WTC11 (cell line): Measurements from ENCODE around the gene RABEPK.

Source experiments
- ATF1 ChIP-seq: sonication (generic); formaldehyde crosslinking; IDR thresholded peaks from 2 replicates; pipeline ENCODE4 v1.8.1; 2023; ENCODE audit warnings: mild to moderate bottlenecking, moderate library complexity, missing genetic modification reagents
- GABPB1 ChIP-seq: sonication (generic); formaldehyde crosslinking; IDR thresholded peaks from 2 replicates; pipeline ENCODE4 v1.8.1; 2023; ENCODE audit warnings: mild to moderate bottlenecking, missing genetic modification reagents
- KAT7 ChIP-seq: sonication (generic); formaldehyde crosslinking; IDR thresholded peaks from 2 replicates; pipeline ENCODE4 v1.8.1; 2023; ENCODE audit warnings: missing genetic modification reagents, mild to moderate bottlenecking, borderline replicate concordance
- OVOL2 ChIP-seq: fragments of 250-450 bp; sonication (Bioruptor Pico); IDR thresholded peaks from 2 replicates; pipeline ENCODE4 v1.9.0; 2021; ENCODE audit warnings: mild to moderate bottlenecking, borderline replicate concordance
- TF ChIP-seq, protein P1 (sequence below): sonication (generic); formaldehyde crosslinking; IDR thresholded peaks from 2 replicates; pipeline ENCODE4 v1.8.1; 2022; ENCODE audit warnings: mild to moderate bottlenecking, moderate library complexity, missing genetic modification reagents
- TF ChIP-seq, protein P2 (sequence below): fragments of 200-600 bp; IDR thresholded peaks from 2 replicates; pipeline ENCODE4 v1.8.0; 2022; ENCODE audit warnings: antibody characterized with exemption
- TF ChIP-seq, protein P3 (sequence below): sonication (generic); formaldehyde crosslinking; IDR thresholded peaks from 2 replicates; pipeline ENCODE4 v1.8.1; 2023; ENCODE audit warnings: mild to moderate bottlenecking, moderate library complexity, missing genetic modification reagents

DNA sequence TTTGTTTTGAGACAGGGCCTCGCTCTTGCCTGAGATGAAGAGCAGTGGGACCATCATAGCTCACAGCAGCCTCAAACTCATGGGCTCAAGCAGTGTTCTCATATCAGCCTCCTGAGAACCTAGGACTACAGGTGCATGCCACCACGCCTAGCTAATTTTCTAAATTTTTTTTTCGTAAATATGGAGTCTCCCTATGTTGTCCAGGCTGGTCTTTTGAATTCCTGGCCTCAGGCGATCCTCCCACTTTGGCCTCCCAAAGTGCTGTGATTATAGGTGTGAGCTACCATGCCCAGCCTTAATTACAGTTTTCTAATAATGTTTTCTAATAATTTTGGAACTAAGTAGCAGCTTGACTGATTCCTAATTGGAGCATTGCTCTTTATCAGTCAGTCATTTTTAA, 76.4 kb downstream of the RABEPK start:
- TF ChIP-seq KAT7 (CRISPR knock-in tag): no peak
- TF ChIP-seq, protein P1, sequence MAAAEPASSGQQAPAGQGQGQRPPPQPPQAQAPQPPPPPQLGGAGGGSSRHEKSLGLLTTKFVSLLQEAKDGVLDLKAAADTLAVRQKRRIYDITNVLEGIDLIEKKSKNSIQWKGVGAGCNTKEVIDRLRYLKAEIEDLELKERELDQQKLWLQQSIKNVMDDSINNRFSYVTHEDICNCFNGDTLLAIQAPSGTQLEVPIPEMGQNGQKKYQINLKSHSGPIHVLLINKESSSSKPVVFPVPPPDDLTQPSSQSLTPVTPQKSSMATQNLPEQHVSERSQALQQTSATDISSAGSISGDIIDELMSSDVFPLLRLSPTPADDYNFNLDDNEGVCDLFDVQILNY: no peak
- TF ChIP-seq, protein P2, sequence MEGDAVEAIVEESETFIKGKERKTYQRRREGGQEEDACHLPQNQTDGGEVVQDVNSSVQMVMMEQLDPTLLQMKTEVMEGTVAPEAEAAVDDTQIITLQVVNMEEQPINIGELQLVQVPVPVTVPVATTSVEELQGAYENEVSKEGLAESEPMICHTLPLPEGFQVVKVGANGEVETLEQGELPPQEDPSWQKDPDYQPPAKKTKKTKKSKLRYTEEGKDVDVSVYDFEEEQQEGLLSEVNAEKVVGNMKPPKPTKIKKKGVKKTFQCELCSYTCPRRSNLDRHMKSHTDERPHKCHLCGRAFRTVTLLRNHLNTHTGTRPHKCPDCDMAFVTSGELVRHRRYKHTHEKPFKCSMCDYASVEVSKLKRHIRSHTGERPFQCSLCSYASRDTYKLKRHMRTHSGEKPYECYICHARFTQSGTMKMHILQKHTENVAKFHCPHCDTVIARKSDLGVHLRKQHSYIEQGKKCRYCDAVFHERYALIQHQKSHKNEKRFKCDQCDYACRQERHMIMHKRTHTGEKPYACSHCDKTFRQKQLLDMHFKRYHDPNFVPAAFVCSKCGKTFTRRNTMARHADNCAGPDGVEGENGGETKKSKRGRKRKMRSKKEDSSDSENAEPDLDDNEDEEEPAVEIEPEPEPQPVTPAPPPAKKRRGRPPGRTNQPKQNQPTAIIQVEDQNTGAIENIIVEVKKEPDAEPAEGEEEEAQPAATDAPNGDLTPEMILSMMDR: no peak
- TF ChIP-seq OVOL2 (CRISPR knock-in tag): no peak
- TF ChIP-seq, protein P3, sequence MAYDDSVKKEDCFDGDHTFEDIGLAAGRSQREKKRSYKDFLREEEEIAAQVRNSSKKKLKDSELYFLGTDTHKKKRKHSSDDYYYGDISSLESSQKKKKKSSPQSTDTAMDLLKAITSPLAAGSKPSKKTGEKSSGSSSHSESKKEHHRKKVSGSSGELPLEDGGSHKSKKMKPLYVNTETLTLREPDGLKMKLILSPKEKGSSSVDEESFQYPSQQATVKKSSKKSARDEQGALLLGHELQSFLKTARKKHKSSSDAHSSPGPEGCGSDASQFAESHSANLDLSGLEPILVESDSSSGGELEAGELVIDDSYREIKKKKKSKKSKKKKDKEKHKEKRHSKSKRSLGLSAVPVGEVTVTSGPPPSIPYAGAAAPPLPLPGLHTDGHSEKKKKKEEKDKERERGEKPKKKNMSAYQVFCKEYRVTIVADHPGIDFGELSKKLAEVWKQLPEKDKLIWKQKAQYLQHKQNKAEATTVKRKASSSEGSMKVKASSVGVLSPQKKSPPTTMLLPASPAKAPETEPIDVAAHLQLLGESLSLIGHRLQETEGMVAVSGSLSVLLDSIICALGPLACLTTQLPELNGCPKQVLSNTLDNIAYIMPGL (CRISPR knock-in tag): no peak
- no peak for TF ChIP-seq ATF1 (CRISPR knock-in tag)
- no peak for TF ChIP-seq GABPB1 (CRISPR knock-in tag)
